GM19438 (cell line): ENCODE results near the gene CLDN9.

Source experiments
- ATAC-seq: cut with Tn5 transposase; IDR thresholded peaks from one replicate; pipeline ENCODE4 v1.9.1; 2021; ENCODE audit warnings: low read depth; ENCODE audit not compliant: unreplicated experiment

The CLDN9 gene, protein sequence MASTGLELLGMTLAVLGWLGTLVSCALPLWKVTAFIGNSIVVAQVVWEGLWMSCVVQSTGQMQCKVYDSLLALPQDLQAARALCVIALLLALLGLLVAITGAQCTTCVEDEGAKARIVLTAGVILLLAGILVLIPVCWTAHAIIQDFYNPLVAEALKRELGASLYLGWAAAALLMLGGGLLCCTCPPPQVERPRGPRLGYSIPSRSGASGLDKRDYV

DNA sequence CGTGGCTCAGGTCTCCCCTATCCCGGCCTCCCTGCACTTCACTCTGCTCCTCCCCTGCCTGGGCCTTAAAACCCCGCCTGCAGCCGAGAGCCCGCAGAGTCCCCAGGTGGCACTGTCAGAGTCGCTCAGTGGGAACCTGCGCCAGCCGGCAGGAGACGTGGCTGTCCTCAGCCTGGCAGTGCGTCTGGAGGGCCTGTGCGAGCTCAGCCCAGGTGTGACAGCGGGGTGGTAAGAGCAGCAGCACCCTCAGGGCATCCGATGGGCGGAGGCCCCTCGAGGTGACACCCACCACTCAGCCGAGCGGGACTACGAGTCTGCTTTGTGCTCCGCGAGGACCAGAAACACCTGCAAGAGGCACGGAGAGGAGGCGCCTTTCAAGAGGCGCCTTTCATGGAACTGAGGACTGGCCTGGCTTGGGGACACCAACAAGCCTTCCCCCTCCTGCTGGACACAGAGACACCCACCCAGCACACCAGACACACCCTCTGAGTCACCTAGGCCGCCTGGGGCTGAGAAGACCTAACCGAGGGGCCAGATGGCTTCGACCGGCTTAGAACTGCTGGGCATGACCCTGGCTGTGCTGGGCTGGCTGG is at the start of gene CLDN9:
Gene CLDN9 (plus strand): TSS at position 96 of the 593 bp plus-strand sequence. CDS start 440 bp downstream, at position 536.
- ATAC-seq, result no peak

DNA sequence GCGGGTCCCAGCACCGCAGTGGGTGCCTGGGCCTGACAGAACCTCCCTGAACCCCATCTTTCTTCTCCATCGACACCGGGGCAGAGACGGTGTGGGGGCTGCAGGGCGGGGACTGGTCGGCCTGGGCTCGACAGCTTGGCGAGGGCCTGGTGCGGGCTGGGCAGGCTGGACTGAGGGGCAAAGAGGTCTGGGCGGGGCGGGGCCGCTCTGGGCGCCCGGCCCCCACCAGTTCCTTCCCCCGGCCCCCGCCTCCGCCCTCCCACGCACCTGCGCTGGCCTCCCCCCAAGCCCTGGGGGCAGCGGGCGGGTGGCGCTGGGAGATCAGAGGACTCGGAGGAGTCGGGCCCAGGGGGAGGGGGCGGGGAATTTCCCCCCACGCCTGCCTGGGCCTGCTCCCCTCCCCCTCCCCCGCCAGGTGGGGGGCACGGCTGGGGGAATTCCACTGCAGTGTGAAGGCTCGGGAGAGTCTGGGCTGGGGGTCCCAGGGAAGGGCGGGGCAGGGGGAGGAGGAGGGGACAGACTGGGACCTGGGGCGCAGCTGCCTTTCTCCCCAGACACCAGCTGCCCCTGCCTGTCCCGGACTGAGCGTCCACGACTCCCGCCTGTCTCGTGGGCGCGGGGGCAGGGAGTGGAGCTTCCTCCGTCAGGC is 49.5 kb upstream of the CLDN9 start:
- ATAC-seq, result no peak

DNA sequence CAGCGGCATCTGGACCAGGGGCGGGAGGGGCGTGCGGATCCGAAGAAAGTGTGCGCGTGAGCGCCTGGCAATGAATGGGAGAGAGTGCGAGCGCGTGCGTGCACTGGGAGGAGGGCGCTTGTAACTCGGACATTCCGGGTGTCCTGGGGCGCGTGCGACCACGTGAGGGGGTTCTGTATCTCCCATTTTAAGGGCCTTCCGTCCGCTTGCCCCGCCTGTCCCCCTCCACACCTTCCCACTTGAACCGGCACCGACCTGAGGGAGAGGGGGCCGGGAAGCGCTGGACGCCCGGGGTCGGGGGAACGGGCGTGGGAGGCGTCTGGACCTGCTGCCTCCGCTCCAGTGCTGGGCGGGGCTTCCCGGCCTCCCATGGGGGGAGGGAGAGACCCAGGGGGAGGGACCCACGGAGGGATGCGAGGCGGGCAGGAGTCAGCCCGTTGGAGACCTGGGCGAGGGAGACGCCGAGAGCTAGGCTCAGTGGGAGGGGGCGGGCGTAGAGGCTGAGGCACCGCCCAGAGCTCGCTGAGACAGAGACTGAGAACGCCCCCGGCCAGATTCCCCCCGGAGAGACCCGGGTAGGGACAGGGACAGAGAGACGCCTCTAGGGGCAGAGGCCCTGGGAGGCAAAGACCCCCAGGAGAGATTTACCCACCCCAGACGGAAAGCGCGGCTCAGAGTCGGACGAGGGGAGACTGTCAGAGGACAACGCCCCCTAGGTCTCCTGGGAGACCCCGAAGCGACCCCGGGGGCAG is 48.8 kb upstream of the CLDN9 start, which contains the start of gene KREMEN2:
Gene KREMEN2 (plus strand): TSS at position 553 of the 752 bp plus-strand sequence. CDS start 246 bp downstream, outside the sequence.
- no peak for ATAC-seq

DNA sequence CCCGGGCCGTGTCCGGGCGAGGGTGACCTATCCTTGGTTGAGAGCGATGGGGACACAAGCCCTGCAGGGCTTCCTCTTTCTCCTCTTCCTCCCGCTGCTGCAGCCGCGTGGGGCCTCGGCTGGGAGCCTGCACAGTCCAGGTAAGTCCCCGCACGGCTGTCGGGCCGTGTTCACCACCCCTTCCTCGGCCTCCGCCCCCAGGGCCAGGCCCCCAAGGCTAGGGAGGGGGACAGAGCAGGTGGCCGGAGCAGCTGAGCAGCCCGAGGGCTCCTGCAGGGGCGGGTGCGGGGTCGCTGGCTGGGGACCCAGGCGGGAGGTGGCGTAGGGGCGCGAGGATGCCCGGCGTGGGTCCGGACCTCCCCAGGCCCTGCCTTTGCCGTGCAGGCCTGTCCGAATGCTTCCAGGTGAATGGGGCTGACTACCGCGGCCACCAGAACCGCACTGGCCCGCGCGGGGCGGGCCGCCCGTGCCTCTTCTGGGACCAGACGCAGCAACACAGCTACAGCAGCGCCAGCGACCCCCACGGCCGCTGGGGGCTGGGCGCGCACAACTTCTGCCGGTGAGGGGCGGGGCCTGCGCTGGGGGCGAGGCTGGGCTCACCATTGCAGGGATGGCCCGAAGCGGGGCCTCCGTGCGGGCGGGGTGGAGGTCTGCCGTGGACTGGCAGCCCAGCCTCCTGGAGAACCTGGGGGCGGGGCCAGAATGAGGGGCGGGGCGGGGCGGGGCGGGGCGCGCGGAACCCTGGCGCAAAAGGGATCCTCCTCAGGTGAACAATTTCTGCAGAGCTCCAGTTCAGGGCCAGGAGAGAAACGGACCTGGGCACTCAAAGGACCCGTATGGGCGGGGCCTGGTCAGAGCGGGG is 48.0 kb upstream of the CLDN9 start:
- no peak for ATAC-seq

DNA sequence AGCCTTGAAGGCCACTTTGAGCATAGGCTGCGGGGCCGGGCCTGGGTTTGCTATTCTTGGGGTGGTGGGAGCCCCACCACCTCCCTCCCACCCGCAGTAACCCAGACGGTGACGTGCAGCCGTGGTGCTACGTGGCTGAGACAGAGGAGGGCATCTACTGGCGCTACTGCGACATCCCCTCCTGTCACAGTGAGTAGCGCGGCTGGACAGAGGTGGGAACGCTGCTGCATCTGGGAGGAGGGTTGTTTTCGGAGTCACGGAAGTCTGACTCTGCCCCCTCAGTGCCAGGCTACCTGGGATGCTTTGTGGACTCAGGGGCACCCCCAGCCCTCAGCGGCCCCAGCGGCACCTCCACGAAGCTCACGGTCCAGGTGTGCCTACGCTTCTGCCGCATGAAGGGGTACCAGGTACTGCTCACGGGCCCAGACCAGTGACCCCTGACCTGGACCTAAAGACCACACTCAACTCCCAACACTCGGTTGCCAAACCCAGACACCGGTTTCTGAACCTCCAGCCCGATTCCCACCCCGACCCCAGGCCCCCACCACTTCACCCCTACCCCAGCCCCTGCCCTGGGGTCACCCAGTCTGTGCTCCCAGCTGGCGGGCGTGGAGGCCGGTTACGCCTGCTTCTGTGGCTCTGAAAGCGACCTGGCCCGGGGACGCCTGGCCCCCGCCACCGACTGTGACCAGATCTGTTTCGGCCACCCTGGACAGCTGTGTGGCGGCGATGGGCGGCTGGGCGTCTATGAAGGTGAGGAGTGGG is 46.5 kb upstream of the CLDN9 start:
- ATAC-seq, result no peak

DNA sequence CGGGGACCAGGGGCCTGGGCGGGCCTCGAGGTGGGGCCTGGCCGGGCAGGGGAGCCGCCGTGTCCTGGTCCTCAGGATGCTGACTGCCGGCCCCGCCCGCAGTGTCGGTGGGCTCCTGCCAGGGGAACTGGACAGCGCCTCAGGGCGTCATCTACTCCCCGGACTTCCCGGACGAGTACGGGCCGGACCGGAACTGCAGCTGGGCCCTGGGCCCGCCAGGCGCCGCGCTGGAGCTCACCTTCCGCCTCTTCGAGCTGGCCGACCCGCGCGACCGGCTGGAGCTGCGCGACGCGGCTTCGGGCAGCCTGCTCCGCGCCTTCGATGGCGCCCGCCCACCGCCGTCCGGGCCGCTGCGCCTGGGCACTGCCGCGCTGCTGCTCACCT is 45.9 kb upstream of the CLDN9 start:
- no peak for ATAC-seq

DNA sequence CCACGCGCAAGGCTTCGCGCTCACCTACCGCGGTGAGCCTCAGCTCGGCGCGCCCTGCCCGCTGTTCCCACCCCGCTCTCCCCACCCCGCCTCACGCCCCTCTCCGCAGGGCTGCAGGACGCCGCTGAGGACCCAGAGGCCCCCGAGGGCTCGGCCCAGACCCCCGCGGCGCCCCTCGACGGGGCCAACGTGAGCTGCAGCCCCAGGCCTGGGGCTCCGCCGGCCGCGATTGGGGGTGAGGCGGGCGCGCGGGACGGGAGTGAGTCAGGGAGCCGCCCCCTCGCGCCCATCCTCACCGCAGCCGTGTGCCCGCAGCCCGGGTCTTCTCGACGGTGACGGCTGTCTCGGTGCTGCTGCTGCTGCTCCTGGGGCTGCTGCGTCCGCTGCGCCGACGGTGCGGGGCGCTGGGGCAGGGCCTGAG is 45.5 kb upstream of the CLDN9 start:
- no peak for ATAC-seq

DNA sequence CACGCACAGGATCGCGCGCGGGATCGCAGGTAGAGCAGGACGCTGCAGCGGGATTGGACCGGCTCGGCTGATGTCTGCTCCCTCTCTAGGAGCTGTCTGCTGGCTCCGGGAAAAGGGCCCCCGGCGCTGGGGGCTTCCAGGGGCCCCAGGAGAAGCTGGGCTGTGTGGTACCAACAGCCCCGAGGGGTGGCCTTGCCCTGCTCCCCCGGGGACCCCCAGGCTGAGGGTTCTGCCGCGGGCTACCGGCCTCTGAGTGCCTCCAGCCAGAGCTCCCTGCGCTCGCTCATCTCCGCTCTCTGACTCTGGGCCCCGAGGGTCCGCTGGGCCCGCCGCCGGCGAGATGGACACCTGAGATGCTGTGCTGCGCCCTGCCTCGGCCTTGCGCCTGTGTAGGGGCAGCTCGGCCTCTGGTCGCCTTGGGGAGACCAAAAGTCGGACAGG is 45.0 kb upstream of the CLDN9 start:
- ATAC-seq, result no peak

DNA sequence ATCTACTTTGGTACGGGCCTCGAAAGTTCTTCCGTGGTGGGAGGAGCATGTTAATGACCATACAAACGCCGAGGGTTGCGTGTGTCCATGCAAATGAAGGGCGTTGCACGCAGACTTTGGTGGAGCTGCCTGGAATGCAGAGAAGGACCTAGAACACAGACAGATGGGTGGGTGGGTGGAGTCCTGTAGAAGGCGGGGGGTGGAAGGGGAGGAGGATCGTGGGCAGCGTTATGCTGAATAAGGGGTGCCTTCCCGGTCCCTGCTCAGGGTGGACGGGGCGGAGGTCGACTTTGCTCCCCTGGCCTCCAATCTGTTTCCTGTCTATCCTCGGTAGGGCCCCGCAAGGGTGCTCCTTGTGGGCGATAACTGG is 44.4 kb upstream of the CLDN9 start:
- ATAC-seq, result no peak

DNA sequence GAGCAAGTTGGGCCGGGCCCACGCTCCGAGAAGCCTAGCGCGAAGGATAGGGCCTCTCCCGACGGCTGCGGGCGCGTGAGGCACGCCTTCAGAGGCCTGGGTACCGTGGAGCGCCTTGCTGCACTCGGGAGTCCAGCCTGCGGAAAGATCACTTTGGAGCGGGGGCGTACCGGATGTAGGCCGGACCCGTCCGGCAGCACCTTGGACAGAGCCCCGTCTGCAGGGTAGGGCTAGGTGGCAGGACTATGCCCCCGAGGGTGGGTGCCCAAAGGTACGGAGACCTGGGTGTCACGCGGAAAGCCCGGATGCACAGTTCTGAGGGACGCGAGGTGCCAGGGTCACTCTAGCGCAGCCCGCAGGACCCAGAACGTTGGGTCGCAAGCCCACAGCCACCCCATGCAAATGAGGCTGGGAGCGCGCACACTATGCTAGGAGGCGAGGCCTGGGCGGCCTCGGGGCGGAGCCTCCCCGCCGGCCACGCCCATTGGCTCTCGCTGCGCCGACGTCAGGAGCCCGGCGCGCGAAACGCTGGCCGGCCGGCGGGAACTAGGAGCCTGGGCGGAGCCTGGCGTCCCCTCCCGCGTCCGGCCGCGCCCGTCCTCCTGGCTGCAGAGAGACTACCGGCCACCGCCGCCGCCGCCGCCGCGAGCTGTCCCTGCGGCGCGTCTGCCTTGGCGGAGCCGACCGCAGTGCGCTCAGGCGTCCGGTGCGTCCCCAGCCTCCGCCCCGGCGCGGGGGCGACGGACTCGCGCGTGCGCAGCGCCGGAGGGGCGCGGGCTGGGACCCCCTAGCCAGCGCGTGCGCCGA is 43.8 kb upstream of the CLDN9 start, which contains the start of gene PAQR4:
Gene PAQR4 (plus strand): TSS at position 611 of the 807 bp plus-strand sequence. CDS start 327 bp downstream, outside the sequence.
- ATAC-seq, result peak; percentile 54

DNA sequence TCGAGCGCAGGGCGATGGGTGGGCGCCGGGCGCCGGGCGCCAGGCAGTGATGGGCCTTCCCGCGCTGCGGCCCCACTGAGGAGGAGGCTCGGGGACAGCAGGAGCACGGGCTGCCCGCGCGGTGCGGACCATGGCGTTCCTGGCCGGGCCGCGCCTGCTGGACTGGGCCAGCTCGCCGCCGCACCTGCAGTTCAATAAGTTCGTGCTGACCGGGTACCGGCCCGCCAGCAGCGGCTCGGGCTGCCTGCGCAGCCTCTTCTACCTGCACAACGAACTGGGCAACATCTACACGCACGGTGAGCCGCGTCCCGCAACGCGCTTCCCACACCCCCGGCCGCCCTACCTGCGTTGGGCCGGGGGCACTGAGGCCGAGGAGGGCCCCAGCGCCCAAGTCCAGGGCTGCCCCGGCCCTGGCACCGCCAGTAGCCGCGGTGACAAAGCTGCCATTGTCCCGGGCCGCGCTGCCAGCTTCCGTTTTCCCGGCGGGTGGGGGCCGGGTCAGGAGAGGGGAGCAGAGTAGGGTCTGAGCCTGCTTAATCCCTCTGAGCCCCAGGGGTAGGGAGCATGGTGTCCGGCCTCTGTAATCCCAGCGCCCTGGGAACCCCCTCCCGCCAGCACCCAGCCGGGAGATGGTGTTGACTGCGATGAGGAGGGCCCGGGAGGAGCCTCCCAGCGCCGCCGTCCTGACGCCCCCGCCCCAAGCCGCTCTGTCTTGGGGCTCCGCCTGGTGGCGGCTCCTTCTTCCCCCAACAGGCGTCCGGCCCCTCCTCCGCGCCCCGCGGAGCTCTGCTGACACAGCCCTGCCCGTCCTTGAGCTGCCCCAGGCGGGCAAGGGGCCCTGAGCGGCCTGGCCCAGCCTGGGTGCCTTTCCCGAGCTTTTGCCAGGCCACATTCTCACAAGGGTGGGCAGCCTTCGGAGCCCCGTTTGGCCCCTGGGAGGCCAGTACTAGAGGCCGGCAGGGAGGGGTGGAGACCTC is 42.9 kb upstream of the CLDN9 start:
- no peak for ATAC-seq

DNA sequence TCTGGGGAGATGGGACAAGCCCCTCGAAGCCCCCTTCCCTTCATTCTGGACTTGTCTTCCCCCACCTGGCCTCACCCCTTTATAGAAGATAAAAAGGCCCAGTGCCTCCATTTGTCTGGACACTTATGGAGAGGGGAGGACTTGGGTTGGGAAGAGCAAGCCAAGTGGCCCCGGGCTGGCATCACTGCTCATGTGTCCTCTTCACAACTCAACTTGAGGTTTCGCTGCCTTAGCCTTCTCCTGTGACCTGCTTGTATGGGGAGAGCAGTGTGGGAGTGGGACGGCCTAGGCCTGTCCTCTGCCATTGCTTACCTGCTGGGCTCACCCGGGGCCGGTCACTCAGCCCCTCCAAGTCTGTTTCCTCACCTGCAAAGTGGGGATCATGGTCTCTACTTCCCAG is 42.2 kb upstream of the CLDN9 start:
- no peak for ATAC-seq

DNA sequence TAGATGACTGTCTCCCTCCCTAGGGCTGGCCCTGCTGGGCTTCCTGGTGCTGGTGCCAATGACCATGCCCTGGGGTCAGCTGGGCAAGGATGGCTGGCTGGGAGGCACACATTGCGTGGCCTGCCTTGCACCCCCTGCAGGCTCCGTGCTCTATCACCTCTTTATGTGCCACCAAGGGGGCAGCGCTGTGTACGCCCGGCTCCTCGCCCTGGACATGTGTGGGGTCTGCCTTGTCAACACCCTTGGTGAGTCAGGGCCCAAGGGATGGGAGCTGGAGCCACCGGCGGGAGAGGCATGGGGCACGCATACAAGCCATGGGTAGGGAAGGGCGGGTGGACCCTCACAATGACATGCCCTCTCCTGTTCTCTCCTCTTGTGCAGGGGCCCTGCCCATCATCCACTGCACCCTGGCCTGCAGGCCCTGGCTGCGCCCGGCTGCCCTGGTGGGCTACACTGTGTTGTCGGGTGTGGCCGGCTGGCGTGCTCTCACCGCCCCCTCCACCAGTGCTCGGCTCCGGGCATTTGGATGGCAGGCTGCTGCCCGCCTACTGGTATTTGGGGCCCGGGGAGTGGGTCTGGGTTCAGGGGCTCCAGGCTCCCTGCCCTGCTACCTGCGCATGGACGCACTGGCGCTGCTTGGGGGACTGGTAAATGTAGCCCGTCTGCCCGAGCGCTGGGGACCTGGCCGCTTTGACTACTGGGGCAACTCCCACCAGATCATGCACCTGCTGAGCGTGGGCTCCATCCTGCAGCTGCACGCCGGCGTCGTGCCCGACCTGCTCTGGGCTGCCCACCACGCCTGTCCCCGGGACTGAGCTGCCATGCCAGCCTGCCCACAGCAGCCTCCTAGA is 41.4 kb upstream of the CLDN9 start:
- no peak for ATAC-seq

DNA sequence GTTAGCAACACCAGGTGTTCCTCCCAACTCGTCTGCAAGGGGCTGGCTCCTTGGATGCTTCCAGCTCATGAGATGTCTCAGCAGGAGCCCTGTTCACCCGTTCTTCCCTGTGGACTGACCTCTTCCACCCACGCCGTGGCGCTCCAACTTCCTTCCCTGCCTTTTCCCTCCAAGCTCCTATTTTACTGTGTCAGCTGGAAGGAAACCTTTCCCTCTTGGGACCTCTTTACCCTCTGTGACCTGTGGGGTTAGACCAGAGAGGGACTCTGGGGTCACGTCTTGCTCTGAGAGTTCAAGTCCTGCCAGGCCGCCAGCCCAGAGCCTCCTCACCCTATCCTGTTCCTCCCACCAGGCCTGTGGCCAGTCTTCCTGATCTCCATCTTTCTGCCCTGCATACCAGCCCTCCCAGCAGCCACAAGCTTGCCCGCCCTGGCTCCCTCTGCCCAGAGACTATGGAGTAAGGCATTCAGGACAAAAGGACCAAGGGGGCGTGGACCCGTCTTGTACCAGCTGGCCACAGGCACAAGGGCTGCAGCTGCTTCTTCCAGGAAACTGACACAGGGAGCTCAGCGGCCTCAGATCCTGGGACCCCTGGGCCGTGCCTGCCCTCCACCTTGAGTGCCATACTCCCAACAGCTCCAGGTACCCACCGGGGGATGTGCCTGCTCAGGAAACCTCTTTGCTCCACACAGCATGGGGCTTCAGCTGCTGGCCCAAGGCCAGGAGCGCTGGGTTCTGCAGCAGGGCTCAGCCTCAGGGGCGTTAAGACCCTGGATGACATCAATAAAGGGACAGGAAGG is 40.5 kb upstream of the CLDN9 start:
- no peak for ATAC-seq

DNA sequence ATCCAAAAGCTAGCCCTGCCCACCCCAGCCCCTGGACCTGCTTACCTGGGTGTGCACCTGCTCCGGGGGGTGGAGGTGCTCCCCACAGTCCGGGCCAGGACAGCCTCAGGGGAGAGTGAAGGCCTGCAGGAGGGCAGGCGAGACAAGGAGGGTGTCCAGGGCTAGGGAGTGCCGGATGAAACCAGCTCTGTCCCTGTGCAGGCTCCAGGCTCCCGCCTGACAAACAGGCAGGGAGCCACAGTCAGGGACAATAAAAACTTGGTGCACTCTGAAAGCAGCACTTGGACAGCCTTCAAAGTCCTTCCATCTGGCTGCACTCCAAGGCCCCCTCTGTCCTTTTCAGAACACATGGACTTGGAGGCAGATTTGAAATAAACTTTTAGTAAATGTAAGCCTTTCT is 39.6 kb upstream of the CLDN9 start:
- no peak for ATAC-seq
